GM12878 (cell line): ENCODE data around the gene N4BP2. TPM values are rescaled to one million over a fixed set of nuclear protein-coding genes. Genes with fewer than 3 reads are reported as not detected.

Experiments used
- BMI1 ChIP-seq: fragments of 450-650 bp; IDR thresholded peaks from 2 replicates; pipeline ENCODE4 v1.6.1; 2016; ENCODE audit warnings: mild to moderate bottlenecking, moderate library complexity, borderline replicate concordance
- BRCA1 ChIP-seq: IDR thresholded peaks from 2 replicates; pipeline ENCODE4 v1.6.1; 2011; ENCODE audit warnings: low read depth, low read length, improper control_type of control experiment
- CBX3 ChIP-seq: fragments of 200-600 bp; sonication (generic); IDR thresholded peaks from 2 replicates; pipeline ENCODE4 v1.6.1; 2016; ENCODE audit warnings: low read depth, borderline replicate concordance
- CBX5 ChIP-seq: sonication (generic); IDR thresholded peaks from 2 replicates; pipeline ENCODE4 v1.6.1; 2016; ENCODE audit warnings: low read depth, moderate library complexity, mild to moderate bottlenecking, inconsistent platforms
- E4F1 ChIP-seq: fragments of 450-650 bp; IDR thresholded peaks from 2 replicates; pipeline ENCODE4 v1.6.1; 2018; ENCODE audit warnings: borderline replicate concordance, mild to moderate bottlenecking; ENCODE audit not compliant: partially characterized antibody
- ESRRA ChIP-seq: IDR thresholded peaks from 2 replicates; pipeline ENCODE4 v1.6.1; 2012; ENCODE audit warnings: mild to moderate bottlenecking, low read length, improper control_type of control experiment
- HDGF ChIP-seq: fragments of 450-650 bp; IDR thresholded peaks from 2 replicates; pipeline ENCODE4 v1.6.1; 2016; ENCODE audit warnings: antibody characterized with exemption
- JUNB ChIP-seq: IDR thresholded peaks from 2 replicates; pipeline ENCODE4 v1.6.1; 2016; ENCODE audit warnings: antibody characterized with exemption, mild to moderate bottlenecking
- KDM1A ChIP-seq: fragments of 200-600 bp; sonication (generic); IDR thresholded peaks from 2 replicates; pipeline ENCODE4 v1.6.1; 2016; ENCODE audit warnings: borderline replicate concordance
- MYB ChIP-seq: fragments of 150-350 bp; IDR thresholded peaks from 2 replicates; pipeline ENCODE4 v1.6.1; 2014; ENCODE audit warnings: mild to moderate bottlenecking, low read depth, low read length, borderline replicate concordance
- MYC ChIP-seq: IDR thresholded peaks from 2 replicates; pipeline ENCODE4 v1.6.1; 2011; ENCODE audit warnings: mild to moderate bottlenecking, low read length, moderate library complexity, inconsistent platforms; ENCODE audit not compliant: insufficient read depth, insufficient replicate concordance, insufficient read length, severe bottlenecking
- POLR2A ChIP-seq: IDR thresholded peaks from 2 replicates; pipeline ENCODE4 v1.6.1; 2011; ENCODE audit warnings: low read depth, mild to moderate bottlenecking, low read length
- POU2F2 ChIP-seq: IDR thresholded peaks from 3 replicates; pipeline ENCODE4 v1.6.1; 2011; ENCODE audit warnings: low read depth, mild to moderate bottlenecking, low read length, borderline replicate concordance
- SMARCA5 ChIP-seq: fragments of 450-650 bp; IDR thresholded peaks from 2 replicates; pipeline ENCODE4 v1.6.1; 2017; ENCODE audit warnings: mild to moderate bottlenecking
- TCF7 ChIP-seq: IDR thresholded peaks from 2 replicates; pipeline ENCODE4 v1.6.1; 2014; ENCODE audit warnings: antibody characterized with exemption, borderline replicate concordance
- ZBTB4 ChIP-seq: fragments of 450-650 bp; formaldehyde crosslinking; IDR thresholded peaks from 2 replicates; pipeline ENCODE4 v1.4.0; 2022; ENCODE audit warnings: mild to moderate bottlenecking, moderate library complexity
- polyA plus RNA-seq, 11 experiments: library from polyadenylated mRNA; depleted of rRNA in 4 of 11; unstranded in 6 of 11; stranded (reverse) in 5 of 11; fragments of >200 nt; fragmentation: Nextera tagmentation in 4 of 11; fragmentation: Illumina TruSeq in 1 of 11; extraction: Ambion mirVana in 4 of 11; extraction: Trizol in 1 of 11; gene quantifications; 1 replicate in 1 of 11; 2 replicates in 10 of 11; pipeline versions ENCODE4 v1.2.1 to v1.2.3, GENCODE V29; 2011 to 2016; ENCODE audit warnings: inconsistent platforms in 2 of 11, missing spikeins in 2 of 11, low read depth in 1 of 11
- total RNA-seq, 4 experiments: library from RNA; depleted of rRNA in 3 of 4; stranded (reverse); fragments of >200 nt in 3 of 4; fragmentation: Illumina TruSeq in 1 of 4; extraction: Trizol in 1 of 4; gene quantifications; 2 replicates each; pipeline versions ENCODE4 v1.2.1 to v1.2.3, GENCODE V29; 2013 to 2021
- TF ChIP-seq, protein P1 (sequence below): fragments of 150-350 bp; IDR thresholded peaks from 2 replicates; pipeline ENCODE4 v1.6.1; 2014; ENCODE audit warnings: mild to moderate bottlenecking, low read depth, low read length
- TF ChIP-seq, protein P2 (sequence below): IDR thresholded peaks from 2 replicates; pipeline ENCODE4 v1.6.1; 2012; ENCODE audit warnings: low read depth, low read length, improper control_type of control experiment
- TF ChIP-seq, protein P3 (sequence below): IDR thresholded peaks from 2 replicates; pipeline ENCODE4 v1.6.1; 2011; ENCODE audit warnings: low read depth, low read length, improper control_type of control experiment, borderline replicate concordance

The N4BP2 gene
- total and polyA plus RNA-seq, 10 of the 15 experiments (the other 5 are each of a cell fraction or from before 2014, with no cell fraction given): 2.3 to 18.7 (median 10.0) TPM

DNA sequence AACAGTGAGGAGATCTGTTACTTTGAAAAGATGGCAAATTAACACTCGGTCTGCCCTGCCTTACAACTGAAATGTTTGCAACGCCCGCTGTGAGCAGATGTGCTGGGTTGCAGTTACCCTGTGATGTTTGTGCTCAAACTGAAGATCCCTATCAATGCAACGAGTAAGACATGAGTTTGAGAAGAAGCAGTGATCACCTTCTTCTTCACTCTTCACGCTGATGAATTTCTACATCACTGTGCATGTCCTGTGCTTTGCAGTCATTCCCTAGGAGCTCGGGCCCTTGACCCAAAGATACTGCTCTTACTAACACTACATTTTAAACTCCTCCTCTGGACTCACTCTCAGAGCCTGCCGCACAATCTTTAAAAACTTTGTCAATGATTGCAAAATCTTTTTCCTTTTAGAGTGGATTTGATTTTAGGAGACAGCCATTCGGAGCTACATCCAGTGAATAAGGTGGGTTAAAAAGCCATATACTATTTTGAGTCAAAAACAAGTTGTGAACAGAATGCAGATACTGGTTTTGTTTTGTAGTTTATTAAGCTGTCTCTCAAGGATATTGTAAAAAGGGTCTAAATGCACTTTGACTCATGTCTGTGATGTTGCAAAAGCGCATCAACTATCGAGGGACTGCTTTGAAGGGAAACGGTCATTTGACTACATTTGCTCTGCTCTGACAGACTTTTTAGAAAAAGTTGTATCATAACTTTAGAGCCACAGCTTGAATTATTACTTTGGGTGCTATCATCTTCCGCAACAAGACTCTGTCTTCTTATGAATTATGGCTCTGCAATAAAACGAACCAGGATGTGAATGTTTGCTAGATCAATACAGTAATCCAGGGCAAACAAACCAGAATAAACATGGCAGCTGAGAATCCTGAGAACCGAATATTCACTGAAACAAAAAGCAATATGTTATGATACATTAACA lies 134.5 kb downstream of the N4BP2 start (continued):
- TF ChIP-seq ESRRA: no peak
- no peak for TF ChIP-seq BRCA1
- peak; percentile 47; the same call in 1 of the 2 replicates for TF ChIP-seq SMARCA5
- TF ChIP-seq, protein P1, sequence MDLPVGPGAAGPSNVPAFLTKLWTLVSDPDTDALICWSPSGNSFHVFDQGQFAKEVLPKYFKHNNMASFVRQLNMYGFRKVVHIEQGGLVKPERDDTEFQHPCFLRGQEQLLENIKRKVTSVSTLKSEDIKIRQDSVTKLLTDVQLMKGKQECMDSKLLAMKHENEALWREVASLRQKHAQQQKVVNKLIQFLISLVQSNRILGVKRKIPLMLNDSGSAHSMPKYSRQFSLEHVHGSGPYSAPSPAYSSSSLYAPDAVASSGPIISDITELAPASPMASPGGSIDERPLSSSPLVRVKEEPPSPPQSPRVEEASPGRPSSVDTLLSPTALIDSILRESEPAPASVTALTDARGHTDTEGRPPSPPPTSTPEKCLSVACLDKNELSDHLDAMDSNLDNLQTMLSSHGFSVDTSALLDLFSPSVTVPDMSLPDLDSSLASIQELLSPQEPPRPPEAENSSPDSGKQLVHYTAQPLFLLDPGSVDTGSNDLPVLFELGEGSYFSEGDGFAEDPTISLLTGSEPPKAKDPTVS: no peak
- no peak for TF ChIP-seq ZBTB4 (CRISPR knock-in tag)
- peak; percentile 54; the same call in 1 of the 2 replicates for TF ChIP-seq POLR2A
- TF ChIP-seq, protein P2, sequence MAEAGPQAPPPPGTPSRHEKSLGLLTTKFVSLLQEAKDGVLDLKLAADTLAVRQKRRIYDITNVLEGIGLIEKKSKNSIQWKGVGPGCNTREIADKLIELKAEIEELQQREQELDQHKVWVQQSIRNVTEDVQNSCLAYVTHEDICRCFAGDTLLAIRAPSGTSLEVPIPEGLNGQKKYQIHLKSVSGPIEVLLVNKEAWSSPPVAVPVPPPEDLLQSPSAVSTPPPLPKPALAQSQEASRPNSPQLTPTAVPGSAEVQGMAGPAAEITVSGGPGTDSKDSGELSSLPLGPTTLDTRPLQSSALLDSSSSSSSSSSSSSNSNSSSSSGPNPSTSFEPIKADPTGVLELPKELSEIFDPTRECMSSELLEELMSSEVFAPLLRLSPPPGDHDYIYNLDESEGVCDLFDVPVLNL: no peak
- TF ChIP-seq MYC: no peak
- TF ChIP-seq BMI1: no peak
- no peak for TF ChIP-seq CBX5
- no peak for TF ChIP-seq MYB
- no peak for TF ChIP-seq KDM1A
- no peak for TF ChIP-seq JUNB
- TF ChIP-seq POU2F2: no peak
- TF ChIP-seq, protein P3, sequence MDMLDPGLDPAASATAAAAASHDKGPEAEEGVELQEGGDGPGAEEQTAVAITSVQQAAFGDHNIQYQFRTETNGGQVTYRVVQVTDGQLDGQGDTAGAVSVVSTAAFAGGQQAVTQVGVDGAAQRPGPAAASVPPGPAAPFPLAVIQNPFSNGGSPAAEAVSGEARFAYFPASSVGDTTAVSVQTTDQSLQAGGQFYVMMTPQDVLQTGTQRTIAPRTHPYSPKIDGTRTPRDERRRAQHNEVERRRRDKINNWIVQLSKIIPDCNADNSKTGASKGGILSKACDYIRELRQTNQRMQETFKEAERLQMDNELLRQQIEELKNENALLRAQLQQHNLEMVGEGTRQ: no peak
- TF ChIP-seq TCF7: no peak
- TF ChIP-seq E4F1: no peak
- no peak for TF ChIP-seq CBX3
- TF ChIP-seq HDGF: no peak
